ENCODE data around the gene C1QA. TPM values are rescaled to one million over a fixed set of nuclear protein-coding genes. Genes with fewer than 3 reads are reported as not detected.
A peak's percentile ranks its signal among the peaks of the same experiment; 100 is the strongest.

Gene C1QA
- total RNA-seq, 2 donors from 2014 or later: 95.9 to 254 TPM

DNA sequence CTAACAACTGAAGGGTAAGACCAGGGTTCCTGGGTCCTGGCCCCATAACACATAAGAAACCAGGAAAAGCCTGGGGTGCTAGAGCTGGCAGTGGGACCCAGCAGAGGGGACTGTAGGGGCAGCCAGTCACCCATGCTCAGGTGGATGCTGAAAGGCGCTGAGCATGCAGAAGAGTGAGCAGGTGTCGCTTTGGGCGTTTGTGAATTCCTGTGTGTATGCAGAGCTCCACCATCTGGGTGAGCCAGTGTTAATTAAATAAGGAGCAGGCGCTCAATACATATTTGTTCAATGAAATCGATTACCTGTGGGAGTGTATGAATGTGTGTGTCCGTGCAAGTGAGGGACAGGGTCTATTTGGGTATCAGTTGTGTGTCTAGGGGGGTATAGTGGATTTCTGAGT, 499 bp downstream of the C1QA start:
- no peak for DNase-seq
- intact Hi-C loops (cut with DNase I): loop anchor here in 1 of 2 donors (10.0 kb wide), 1 partner anchor 102 kb away; no protein-coding TSS in a partner anchor
- no peak for ATAC-seq

GRCh38 chr1:22637907-22638445, 1.5 kb downstream of the C1QA start:
- intact Hi-C loops (cut with DNase I): loop anchor here in 1 of 2 donors (10.0 kb wide), 1 partner anchor 103 kb away; no protein-coding TSS in a partner anchor
- no peak for ATAC-seq
- DNase-seq: no peak

DNA sequence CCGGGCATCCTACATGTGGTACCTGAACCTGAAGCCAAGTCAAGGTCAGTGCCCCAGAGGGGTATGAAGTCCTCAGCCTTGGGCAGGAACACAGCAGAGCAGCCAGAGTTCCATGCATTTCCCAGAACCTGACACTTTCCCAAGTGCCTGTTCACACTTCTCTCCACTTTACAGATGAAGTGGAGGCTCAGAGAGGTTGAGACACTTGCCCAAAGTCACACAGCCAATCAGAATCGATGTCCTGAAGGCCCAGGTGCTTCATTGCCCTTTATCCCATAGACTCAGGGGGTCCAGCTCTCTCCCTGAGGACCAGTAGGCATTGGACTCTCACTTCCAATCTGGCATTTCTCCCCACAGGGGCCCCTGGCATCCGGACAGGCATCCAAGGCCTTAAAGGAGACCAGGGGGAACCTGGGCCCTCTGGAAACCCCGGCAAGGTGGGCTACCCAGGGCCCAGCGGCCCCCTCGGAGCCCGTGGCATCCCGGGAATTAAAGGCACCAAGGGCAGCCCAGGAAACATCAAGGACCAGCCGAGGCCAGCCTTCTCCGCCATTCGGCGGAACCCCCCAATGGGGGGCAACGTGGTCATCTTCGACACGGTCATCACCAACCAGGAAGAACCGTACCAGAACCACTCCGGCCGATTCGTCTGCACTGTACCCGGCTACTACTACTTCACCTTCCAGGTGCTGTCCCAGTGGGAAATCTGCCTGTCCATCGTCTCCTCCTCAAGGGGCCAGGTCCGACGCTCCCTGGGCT, 2.2 kb downstream of the C1QA start:
- no peak for DNase-seq
- intact Hi-C loops (cut with DNase I): loop anchor here in 1 of 2 donors (10.0 kb wide), 1 partner anchor 104 kb away; no protein-coding TSS in a partner anchor
- no peak for ATAC-seq

- ATAC-seq: no peak
- intact Hi-C loops (cut with DNase I): loop anchor here in 1 of 2 donors (10.0 kb wide), 1 partner anchor 104 kb away; no protein-coding TSS in a partner anchor
- DNase-seq: no peak
Observed at GRCh38 chr1:22639286-22639685, 2.9 kb downstream of the C1QA start.

- intact Hi-C loops (cut with DNase I): no loop called here
- no peak for DNase-seq
- ATAC-seq: no peak
Observed at GRCh38 chr1:22641247-22641646, 4.8 kb downstream of the C1QA start.

DNA sequence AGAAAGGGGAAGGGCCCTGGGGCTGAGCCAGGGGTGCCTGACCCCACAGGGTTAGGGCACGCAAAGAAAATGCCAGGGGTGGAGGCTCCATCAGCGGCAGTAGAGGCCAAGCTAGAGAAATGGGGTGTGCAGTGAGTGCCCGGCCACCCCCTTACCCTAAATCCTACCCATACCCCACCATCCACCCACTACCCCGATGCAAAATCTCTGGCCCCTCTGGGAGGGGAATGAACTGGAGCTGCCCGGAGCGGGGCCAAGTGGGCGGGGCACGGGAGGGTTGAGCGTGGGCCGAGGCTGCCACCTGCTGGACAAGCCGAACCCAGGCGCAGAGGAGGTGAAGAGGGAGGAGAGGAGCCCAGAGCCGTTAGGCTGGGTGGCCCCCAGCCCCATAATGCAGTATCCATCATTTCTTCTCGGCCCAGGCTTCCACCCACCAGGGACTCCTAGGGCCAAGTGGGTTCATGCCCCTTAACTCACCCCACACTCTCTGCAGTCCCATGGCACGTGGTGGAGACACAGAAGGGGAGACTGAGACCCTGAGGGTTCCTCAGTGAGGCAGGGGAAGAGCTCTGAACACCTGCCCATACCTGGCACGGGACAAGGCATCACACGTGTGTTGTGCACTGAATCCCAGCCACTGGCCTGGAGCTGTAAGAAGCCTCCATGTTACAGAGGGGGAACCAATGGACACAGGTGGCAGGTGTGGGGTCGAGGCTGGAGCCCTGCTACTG, 5.6 kb downstream of the C1QA start:
- intact Hi-C loops (cut with DNase I): loop anchor here (1.0 to 2.0 kb wide), 2 partner anchors 221 to 222 kb away; no protein-coding TSS in a partner anchor
- DNase-seq (peak; percentile 90), ATAC-seq (peak; percentile 79 to 88)

GRCh38 chr1:22643381-22643780, 7.0 kb downstream of the C1QA start, which contains the start of gene C1QC:
Gene C1QC (plus strand): TSS chr1:22643633. CDS start chr1:22644024, 391 bp downstream.
- ATAC-seq (peak; percentile 28 to 61), DNase-seq (peak; percentile 55)
- intact Hi-C loops (cut with DNase I): loop anchor here in 1 of 2 donors (2.0 kb wide), 1 partner anchor 223 kb away; no protein-coding TSS in a partner anchor

GRCh38 chr1:22643928-22644327, 7.5 kb downstream of the C1QA start:
- no peak for ATAC-seq
- intact Hi-C loops (cut with DNase I): loop anchor here in 1 of 2 donors (2.0 kb wide), 2 partner anchors 217 to 223 kb away; no protein-coding TSS in a partner anchor

DNA sequence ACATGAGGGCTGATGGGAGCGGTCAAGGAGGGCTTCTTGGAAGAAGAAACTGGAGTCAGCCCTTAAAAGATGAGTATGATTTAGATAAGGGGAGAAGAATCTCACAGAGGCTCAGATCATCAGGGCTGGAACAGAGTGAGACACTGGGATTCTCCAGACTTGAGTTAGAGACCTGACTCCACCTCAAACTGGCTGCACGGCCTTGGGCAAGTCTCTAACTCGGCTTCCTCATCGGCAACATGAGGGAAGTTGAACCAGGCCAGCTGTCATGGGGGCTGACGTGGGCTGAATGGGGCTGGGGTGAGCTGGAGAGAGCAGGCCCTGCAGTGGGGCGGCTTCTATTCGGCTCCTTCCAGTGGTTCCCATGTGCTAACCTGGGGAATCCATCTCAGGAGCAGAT, 9.5 kb downstream of the C1QA start:
- DNase-seq: no peak
- intact Hi-C loops (cut with DNase I): loop anchor here in 1 of 2 donors (2.0 kb wide), 1 partner anchor 219 kb away; no protein-coding TSS in a partner anchor
- peak in 1 of 2 donors; percentile 11 for ATAC-seq

More at GRCh38 chr1:22643928-22644327, 7.5 kb downstream of the C1QA start:
- no peak for DNase-seq

DNA sequence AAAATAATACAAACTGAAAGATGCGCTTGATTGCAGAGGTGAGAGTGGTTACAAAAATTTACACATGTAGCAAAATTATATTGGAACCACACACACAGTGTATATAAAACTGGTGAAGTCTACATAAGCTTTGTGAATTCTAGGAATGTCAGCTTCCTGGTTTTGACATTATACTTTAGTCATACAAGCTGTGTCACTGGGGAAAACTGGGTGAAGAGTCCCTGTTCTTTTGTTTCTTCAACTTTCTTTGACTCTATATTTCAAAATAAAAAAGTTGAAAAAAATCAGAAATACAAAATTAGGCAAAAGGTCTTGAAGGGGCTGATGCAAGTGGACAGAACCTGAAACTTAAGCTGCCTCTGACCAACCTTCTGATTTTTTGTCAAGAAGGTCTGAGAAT, 10.0 kb downstream of the C1QA start:
- intact Hi-C loops (cut with DNase I): no loop called here
- no peak for DNase-seq
- no peak for ATAC-seq

GRCh38 chr1:22650089-22650693, 13.8 kb downstream of the C1QA start:
- DNase-seq: no peak
- intact Hi-C loops (cut with DNase I): no loop called here
- ATAC-seq: no peak

GRCh38 chr1:22651941-22652856, 15.8 kb downstream of the C1QA start:
- intact Hi-C loops (cut with DNase I): no loop called here
- ATAC-seq (peak; percentile 50 to 67), DNase-seq (no peak)

DNA sequence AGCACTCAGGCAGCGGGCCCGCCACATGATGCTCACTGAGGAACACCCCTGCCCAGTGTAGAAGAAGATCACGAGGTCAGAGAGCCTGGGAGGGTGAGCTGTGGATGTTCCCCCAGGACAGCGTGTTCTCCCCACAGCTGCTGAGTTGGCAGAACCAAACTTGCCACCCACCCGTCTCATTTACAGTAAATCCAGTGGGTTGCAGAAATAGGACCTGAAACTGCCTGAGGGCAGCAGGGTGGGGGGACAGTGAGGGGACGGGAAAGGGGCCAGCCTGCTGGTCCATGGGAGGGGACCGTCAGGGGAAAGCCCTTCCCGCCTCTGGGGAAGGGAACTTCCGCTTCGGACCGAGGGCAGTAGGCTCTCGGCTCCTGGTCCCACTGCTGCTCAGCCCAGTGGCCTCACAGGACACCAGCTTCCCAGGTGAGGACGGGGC, 16.5 kb downstream of the C1QA start, which contains the start of gene C1QB:
TSS of gene C1QB (plus strand) at position 356 of the 436 bp plus-strand sequence. CDS start 6,227 bp downstream, outside the sequence.
- ATAC-seq (peak; percentile 74 to 84), DNase-seq (peak; percentile 45)
- intact Hi-C loops (cut with DNase I): no loop called here

DNA sequence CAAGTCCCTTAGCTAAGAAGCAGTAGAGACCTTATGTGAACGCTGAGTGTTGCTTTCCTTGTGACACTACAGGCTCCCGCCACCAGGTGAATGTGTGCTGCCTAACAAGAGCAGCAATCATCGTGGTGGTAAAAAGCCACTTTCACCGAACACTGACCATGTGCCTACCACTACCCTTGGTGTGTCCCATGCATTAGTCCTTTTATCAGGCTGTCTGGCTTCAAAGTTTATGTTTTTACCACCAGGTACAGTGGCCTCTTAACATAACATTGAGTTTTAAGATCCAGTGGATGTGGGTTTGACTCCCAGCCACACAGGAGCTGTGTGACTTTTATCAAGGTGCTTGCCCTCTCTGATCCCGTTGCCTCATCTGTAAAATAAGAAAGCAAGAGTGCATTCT, 18.3 kb downstream of the C1QA start:
- ATAC-seq (no peak), DNase-seq (no peak)
- intact Hi-C loops (cut with DNase I): no loop called here

- intact Hi-C loops (cut with DNase I): no loop called here
- ATAC-seq (no peak), DNase-seq (no peak)
Observed at GRCh38 chr1:22658385-22659163, 22.1 kb downstream of the C1QA start.

GRCh38 chr1:22660716-22661241, 24.4 kb downstream of the C1QA start:
- DNase-seq (no peak), ATAC-seq (no peak)
- intact Hi-C loops (cut with DNase I): no loop called here

DNA sequence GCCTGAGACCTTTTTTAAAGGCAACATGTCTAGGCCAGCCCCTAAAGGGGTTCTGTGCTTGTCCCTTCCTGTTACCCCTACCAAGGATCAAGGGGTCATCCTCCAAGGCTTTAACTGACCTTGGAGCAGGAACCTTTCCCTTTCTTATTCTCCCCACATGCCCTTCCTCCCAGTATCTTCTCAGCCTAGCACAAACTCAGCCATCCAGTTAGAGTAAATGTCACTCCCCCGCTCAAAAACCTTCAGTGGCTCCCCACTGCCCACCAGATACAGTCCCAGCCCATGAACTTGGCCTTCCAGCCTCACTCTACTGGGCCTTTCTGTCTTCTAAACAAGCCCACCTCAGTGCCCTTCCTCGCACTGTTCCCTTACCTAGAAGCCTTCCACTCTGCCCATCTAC, 25.5 kb downstream of the C1QA start:
- DNase-seq: no peak
- intact Hi-C loops (cut with DNase I): no loop called here
- no peak for ATAC-seq

All from left cardiac atrium (tissue), 4 donors.